CD4-positive, alpha-beta T cell treated with Interleukin-6 for 4 hours (primary cell): Measurements from ENCODE around the gene FBXO17.

ENCODE experiments used
- DNase-seq: peaks from one replicate; pipeline ENCODE4 v3.0.0-alpha.2; 2020; ENCODE audit warnings: mixed read lengths

FBXO17 gene

GRCh38 chr19:38912600-38913514, 62.7 kb downstream of the FBXO17 start:
- no peak for DNase-seq

GRCh38 chr19:38911388-38912001, 64.0 kb downstream of the FBXO17 start:
- DNase-seq, result no peak

- DNase-seq, result no peak
Measured at GRCh38 chr19:38910488-38910887, 65.1 kb downstream of the FBXO17 start.

GRCh38 chr19:38908911-38909310, 66.6 kb downstream of the FBXO17 start:
- no peak for DNase-seq

GRCh38 chr19:38907670-38908069, 67.9 kb downstream of the FBXO17 start:
- no peak for DNase-seq

- DNase-seq, result no peak
Measured at GRCh38 chr19:38907227-38907626, 68.3 kb downstream of the FBXO17 start.

- DNase-seq, result no peak
Measured at GRCh38 chr19:38905620-38906019, 69.9 kb downstream of the FBXO17 start.

GRCh38 chr19:38904581-38905539, 70.7 kb downstream of the FBXO17 start:
- no peak for DNase-seq

GRCh38 chr19:38901683-38902082, 73.9 kb downstream of the FBXO17 start:
- no peak for DNase-seq

- DNase-seq, result no peak
Measured at GRCh38 chr19:38900743-38901190, 74.8 kb downstream of the FBXO17 start.

GRCh38 chr19:38900202-38900629, 75.3 kb downstream of the FBXO17 start:
- no peak for DNase-seq

- DNase-seq, result peak; percentile 99
Measured at GRCh38 chr19:38899447-38900201, 75.9 kb downstream of the FBXO17 start, which contains the start of the genes NFKBIB and SIRT2. NFKBIB (plus strand) TSS chr19:38899969; CDS start chr19:38900033, 64 bp downstream. SIRT2 (minus strand) TSS chr19:38899618; CDS start chr19:38899521, 97 bp downstream.

- no peak for DNase-seq
Measured at GRCh38 chr19:38898788-38899446, 76.6 kb downstream of the FBXO17 start.

- no peak for DNase-seq
Measured at GRCh38 chr19:38894968-38895367, 80.6 kb downstream of the FBXO17 start.

GRCh38 chr19:38893341-38893771, 82.2 kb downstream of the FBXO17 start:
- DNase-seq, result no peak

GRCh38 chr19:38892841-38893240, 82.7 kb downstream of the FBXO17 start:
- no peak for DNase-seq

- no peak for DNase-seq
Measured at GRCh38 chr19:38891771-38892170, 83.8 kb downstream of the FBXO17 start.
